Stimulated activated CD8-positive, alpha-beta memory T cell treated with anti-CD3 and anti-CD28 coated beads, Interleukin-7, amount 100 ng/mL, for 24 hours (primary cell): ENCODE data around the gene PCDHB16.

Experiments
- DNase-seq: peaks from one replicate; pipeline ENCODE4 v3.0.0-alpha.2; 2020; ENCODE audit warnings: low read depth

The PCDHB16 gene

DNA sequence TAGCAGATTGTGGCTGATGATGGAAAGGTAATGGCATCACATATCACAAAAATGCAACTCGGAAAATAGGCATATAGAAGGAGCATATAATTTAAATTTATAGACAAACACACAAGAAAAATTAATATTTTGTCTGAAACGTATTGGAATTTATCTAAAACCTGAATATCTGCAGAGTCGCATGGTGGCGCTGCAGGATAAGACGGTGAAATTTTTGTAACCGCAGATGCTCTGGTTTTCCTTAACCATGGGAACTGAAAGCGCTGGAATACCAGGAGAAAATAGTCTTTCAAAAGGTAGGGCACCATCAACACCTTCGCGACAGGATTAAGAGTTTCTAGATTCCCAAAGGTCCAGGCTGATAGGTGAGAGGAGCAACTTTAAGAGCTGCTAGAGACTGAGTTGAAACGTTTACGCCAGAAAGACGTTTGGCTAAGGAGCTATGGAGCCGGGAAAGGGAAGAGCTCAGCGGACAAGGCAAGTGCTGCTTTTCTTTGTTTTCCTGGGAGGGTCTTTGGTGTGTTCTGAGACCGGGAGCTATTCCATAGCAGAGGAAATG lies 52.0 kb downstream of the PCDHB16 start:
- DNase-seq: no peak
